Muscle of leg (tissue), 11 donors: ENCODE measurements around the gene HOXB6. TPM values are rescaled to one million over a fixed set of nuclear protein-coding genes. Genes with fewer than 3 reads are reported as not detected.

Source experiments
- DNase-seq: peaks from one replicate; pipeline ENCODE4 v3.0.0; 2013
- H3K27ac ChIP-seq: one replicate; pipeline ENCODE4 v1.5.1; 2013; ENCODE audit warnings: mild to moderate bottlenecking, low read length, control low read depth
- H3K27me3 ChIP-seq: one replicate; pipeline ENCODE4 v1.6.1; 2013; ENCODE audit warnings: low read length; ENCODE audit not compliant: control insufficient read depth, insufficient read depth
- H3K36me3 ChIP-seq: one replicate; pipeline ENCODE4 v1.6.1; 2013; ENCODE audit warnings: low read length; ENCODE audit not compliant: control insufficient read depth, insufficient read depth
- H3K4me1 ChIP-seq: one replicate; pipeline ENCODE4 v1.6.1; 2013; ENCODE audit warnings: low read length; ENCODE audit not compliant: control insufficient read depth, insufficient read depth
- H3K4me3 ChIP-seq: one replicate; pipeline ENCODE4 v1.5.1; 2013; ENCODE audit warnings: low read length, control low read depth
- H3K9me3 ChIP-seq: replicated peaks from 2 replicates; pipeline ENCODE4 v1.6.1; 2013; ENCODE audit warnings: low read depth, low read length; ENCODE audit not compliant: control insufficient read depth
- WGBS: methylation state at CpG from one replicate; pipeline ENCODE4 v1.1.5; 2013; ENCODE audit warnings: missing lambda C conversion rate; ENCODE audit not compliant: insufficient coverage; 5-methylcytosine and 5-hydroxymethylcytosine counted together
- polyA plus RNA-seq, 8 donors: library from polyadenylated mRNA; unstranded; fragments of 120-200 nt; gene quantifications; one replicate each; pipeline versions ENCODE4 v1.2.1 to v1.2.3, GENCODE V29; 2013; ENCODE audit warnings: inconsistent platforms in 1 of 8, low replicate concordance in 1 of 8; ENCODE audit not compliant: insufficient read length in 8 of 8, insufficient read depth in 1 of 8
- total RNA-seq: library from RNA; stranded (reverse); fragments of 120-200 nt; gene quantifications from one replicate; pipeline ENCODE4 v1.2.4, GENCODE V29; 2013

The HOXB6 gene
- total and polyA plus RNA-seq, 9 donors, result 0.84 to 1.7 (median 1.2) TPM

DNA sequence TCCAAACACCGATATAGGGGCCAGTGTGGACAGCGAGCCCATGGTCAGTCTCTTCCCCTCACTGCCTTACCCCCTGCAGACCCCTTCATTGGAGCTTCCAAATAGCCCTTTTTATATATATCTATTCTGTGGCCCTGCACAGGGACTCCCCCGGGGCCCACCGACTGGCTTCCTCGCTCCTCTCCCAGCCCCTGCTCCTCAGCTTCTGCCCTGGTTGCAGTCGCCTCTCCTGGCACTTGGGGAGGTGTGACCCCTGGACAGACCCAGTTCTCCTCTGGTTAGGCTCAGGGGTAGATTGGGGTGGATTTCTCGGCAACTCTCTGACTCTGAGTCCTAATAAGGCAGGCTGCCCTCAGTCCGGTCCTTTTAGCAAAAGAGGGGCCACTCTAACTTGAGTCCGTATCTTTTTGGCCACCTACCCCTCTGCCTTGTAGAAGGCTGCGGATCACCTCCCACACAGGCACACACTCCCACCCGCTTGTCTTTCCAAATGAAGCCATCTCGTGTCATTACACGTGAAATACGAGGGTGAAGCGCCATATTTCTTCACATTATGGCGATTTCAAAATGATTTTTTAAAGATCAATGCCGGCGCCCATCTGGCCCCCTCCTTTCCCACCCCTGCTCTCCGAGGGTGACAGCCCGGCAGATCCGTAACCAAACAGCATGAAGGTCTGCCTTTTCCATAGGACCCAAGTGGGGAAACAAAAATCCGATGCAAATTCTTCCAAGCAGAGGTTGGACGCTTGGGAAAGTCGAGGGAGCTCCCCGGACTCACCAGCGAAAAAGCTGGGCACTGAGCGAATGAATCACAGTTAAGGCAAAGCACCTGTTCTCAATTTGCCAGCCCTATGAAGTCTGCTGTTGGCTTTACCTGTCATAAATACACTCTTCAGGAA lies 23.1 kb upstream of the HOXB6 start:
- WGBS, result 16% methylated on average over 23 of the region's 27 CpGs
- H3K4me1 ChIP-seq, result peaks cover 21% of the 10 kb centered on the region
- H3K4me3 ChIP-seq, result no peak overlapping the region
- no peak overlapping the region for H3K27ac ChIP-seq
- H3K9me3 ChIP-seq, result no peaks in the 10 kb centered on the region
- no peak for DNase-seq
- no peaks in the 10 kb centered on the region for H3K36me3 ChIP-seq
- peaks cover 97% of the 10 kb centered on the region for H3K27me3 ChIP-seq

DNA sequence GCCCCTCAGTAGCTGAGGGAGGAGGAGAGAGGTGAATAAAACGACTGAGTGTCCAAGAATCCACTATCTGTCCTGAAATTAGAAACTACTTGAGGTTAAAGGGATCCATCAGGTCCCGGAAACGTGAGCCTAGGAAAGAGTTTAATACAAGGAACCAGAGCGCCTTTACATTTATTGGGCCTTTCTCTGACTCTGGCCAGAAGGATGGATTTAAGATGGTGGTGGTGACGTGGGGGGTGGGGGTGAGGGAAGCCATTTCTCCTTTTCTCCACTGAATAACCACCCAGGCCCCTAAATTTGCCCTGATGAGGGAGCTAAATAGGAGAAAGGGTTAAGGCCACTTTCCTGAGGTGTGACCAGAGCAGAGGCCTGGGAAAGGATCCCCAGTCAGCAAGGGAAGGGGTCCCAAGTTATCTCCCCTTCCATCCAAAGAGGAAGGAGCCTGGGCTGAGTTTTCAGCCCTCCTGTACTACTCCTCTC lies 22.4 kb upstream of the HOXB6 start:
- Histone ChIP-seq H3K27ac (no peak overlapping the region), H3K9me3 (no peaks in the 10 kb centered on the region), H3K36me3 (no peaks in the 10 kb centered on the region), H3K4me1 (peaks cover 21% of the 10 kb centered on the region), H3K27me3 (peaks cover 97% of the 10 kb centered on the region), H3K4me3 (no peak overlapping the region)
- DNase-seq, result no peak
- no CpG with 5 or more reads among the region's 5 CpGs for WGBS

GRCh38 chr17:48626245-48627117 lies 21.7 kb upstream of the HOXB6 start, which contains the start of gene HOXB9:
HOXB9 (minus strand) TSS chr17:48626358; CDS start chr17:48626269, 89 bp downstream.
- Histone ChIP-seq H3K27me3 (peaks cover 97% of the 10 kb centered on the region), H3K27ac (peak within 1 kb of the TSS; percentile 61), H3K36me3 (no peaks in the 10 kb centered on the region), H3K4me3 (peak within 1 kb of the TSS; percentile 23), H3K4me1 (peaks cover 21% of the 10 kb centered on the region), H3K9me3 (no peaks in the 10 kb centered on the region)
- no peak for DNase-seq
- WGBS, result under 1% methylated on average over 17 of the region's 50 CpGs

DNA sequence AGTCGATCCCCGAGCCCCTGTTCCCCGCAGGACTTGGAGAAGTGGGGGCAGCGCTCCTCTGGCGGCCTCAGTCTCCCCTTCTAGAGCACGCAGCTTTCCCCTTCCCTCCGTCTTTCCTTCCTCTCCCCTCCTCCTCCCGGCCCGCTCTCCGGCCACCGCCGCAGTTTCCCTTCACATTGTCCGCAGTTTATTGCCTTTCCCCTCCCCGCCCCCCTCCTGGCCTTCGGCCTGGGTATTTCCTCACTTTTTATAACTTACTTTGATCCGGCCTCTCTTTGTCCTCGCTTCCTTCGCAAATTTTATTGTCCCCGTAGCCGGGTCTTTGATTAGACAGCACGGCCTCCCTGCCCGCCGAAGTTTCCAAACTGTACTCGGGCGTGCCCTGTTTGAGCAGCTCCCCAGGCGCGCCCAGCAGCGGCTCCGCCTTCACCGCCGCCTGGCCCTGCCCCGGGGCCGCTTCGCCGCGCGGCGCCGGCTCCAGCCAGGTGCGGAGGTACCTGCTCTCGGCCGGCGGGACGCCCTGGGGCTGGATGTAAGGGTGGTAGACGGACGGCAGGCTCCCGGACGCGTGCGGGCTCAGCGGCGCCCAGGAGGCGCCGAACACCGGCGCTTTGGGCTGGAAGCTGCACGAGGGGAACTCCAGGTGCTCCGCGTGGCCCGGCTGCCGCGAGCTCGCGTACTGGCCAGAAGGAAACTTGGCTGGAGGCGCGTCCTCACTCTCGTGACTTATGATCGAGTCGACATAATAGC lies 20.9 kb upstream of the HOXB6 start:
- no peak for DNase-seq
- under 1% methylated on average over 69 of the region's 69 CpGs for WGBS
- H3K27ac ChIP-seq, result peak overlapping the region; percentile 61

GRCh38 chr17:48624544-48625494 lies 20.0 kb upstream of the HOXB6 start:
- peaks cover 99% of the 10 kb centered on the region for H3K27me3 ChIP-seq
- no peaks in the 10 kb centered on the region for H3K36me3 ChIP-seq
- peaks cover 21% of the 10 kb centered on the region for H3K4me1 ChIP-seq
- H3K27ac ChIP-seq, result peak overlapping the region; percentile 48
- WGBS, result under 1% methylated on average over 49 of the region's 66 CpGs
- DNase-seq, result no peak
- no peaks in the 10 kb centered on the region for H3K9me3 ChIP-seq
- H3K4me3 ChIP-seq, result peak overlapping the region; percentile 15

More for the DNA sequence above, 20.9 kb upstream of the HOXB6 start:
- H3K9me3 ChIP-seq, result no peaks in the 10 kb centered on the region
- peaks cover 21% of the 10 kb centered on the region for H3K4me1 ChIP-seq
- H3K27me3 ChIP-seq, result peaks cover 97% of the 10 kb centered on the region
- H3K4me3 ChIP-seq, result peak overlapping the region; percentile 23
- H3K36me3 ChIP-seq, result no peaks in the 10 kb centered on the region

GRCh38 chr17:48624118-48624517 lies 19.3 kb upstream of the HOXB6 start:
- Histone ChIP-seq H3K36me3 (no peaks in the 10 kb centered on the region), H3K27ac (no peak overlapping the region), H3K27me3 (peaks cover 100% of the 10 kb centered on the region), H3K9me3 (no peaks in the 10 kb centered on the region), H3K4me3 (no peak overlapping the region), H3K4me1 (peaks cover 21% of the 10 kb centered on the region)
- 40% methylated on average over 2 of the region's 5 CpGs for whole genome bisulfite sequencing
- DNase-seq, result no peak

- Histone ChIP-seq H3K27me3 (peaks cover 100% of the 10 kb centered on the region), H3K4me3 (no peak overlapping the region), H3K4me1 (peaks cover 21% of the 10 kb centered on the region), H3K36me3 (no peaks in the 10 kb centered on the region), H3K9me3 (no peaks in the 10 kb centered on the region), H3K27ac (no peak overlapping the region)
- DNase-seq, result no peak
- WGBS, result 24% methylated on average over 3 of the region's 4 CpGs
Measured at GRCh38 chr17:48623583-48623982, 18.8 kb upstream of the HOXB6 start.

DNA sequence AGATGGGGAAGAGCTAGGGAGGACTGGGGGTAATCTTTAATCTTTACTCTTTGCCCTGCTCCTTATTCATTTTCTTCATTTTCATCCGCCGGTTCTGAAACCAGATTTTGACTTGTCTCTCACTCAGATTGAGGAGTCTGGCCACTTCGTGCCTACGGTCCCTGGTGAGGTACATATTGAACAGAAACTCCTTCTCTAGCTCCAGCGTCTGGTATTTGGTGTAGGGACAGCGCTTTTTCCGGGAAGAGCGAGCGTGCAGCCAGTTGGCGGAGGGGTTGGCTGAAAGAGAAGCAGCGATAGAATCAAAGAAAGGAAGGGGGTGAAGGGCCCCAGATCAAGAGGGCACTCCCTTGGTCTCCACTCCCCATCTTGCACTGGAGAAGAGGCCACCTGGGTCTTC lies 18.1 kb upstream of the HOXB6 start:
- no peak overlapping the region for H3K4me3 ChIP-seq
- peaks cover 100% of the 10 kb centered on the region for H3K27me3 ChIP-seq
- no peaks in the 10 kb centered on the region for H3K9me3 ChIP-seq
- H3K36me3 ChIP-seq, result no peaks in the 10 kb centered on the region
- DNase-seq, result no peak
- no CpG with 5 or more reads among the region's 11 CpGs for WGBS
- H3K27ac ChIP-seq, result no peak overlapping the region
- peaks cover 23% of the 10 kb centered on the region for H3K4me1 ChIP-seq
